Measurements from ENCODE around the gene LAMB3.

DNA sequence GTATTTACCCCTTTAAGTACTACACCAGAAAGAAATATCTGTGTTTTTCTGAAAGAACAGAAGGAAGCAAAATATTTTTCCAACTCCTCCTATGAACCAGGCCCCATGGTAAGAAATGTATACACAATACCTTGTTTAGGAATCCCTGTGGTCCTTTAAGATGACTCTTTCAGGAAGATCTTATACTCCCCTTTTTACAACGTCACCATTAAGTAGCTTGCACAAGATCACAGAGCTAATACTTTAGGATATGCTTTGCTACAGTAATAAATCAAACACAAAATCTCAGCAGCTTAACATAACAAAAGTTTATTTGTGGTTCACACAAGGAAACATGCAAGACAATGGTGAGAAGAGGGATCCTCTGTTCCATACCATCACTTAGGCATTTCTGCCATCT, 8.8 kb upstream of the LAMB3 start:
- TF ChIP-seq, protein P1, sequence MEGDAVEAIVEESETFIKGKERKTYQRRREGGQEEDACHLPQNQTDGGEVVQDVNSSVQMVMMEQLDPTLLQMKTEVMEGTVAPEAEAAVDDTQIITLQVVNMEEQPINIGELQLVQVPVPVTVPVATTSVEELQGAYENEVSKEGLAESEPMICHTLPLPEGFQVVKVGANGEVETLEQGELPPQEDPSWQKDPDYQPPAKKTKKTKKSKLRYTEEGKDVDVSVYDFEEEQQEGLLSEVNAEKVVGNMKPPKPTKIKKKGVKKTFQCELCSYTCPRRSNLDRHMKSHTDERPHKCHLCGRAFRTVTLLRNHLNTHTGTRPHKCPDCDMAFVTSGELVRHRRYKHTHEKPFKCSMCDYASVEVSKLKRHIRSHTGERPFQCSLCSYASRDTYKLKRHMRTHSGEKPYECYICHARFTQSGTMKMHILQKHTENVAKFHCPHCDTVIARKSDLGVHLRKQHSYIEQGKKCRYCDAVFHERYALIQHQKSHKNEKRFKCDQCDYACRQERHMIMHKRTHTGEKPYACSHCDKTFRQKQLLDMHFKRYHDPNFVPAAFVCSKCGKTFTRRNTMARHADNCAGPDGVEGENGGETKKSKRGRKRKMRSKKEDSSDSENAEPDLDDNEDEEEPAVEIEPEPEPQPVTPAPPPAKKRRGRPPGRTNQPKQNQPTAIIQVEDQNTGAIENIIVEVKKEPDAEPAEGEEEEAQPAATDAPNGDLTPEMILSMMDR (IDR thresholded peaks at IDR 0.05) = no peak
- TF ChIP-seq POLR2A (IDR thresholded peaks at IDR 0.05) = no peak

All from lower leg skin (tissue), 3 donors.